Esophagus muscularis mucosa (tissue), 4 donors: Measurements from ENCODE around the gene PRLR. TPM values are rescaled to one million over a fixed set of nuclear protein-coding genes. Genes with fewer than 3 reads are reported as not detected.

Source experiments
- DNase-seq: peaks from one replicate; pipeline ENCODE4 v3.0.0-alpha.2; 2017; ENCODE audit errors: extremely low spot score
- H3K27ac ChIP-seq, 4 donors: fragments of 200-600 bp; sonication (generic); replicated peaks in 1 of 4; 1 replicate in 3 of 4; 2 replicates in 1 of 4; pipeline ENCODE4 v1.5.1; 2016 to 2019; ENCODE audit warnings: mild to moderate bottlenecking in 1 of 4
- H3K27me3 ChIP-seq, 4 donors: fragments of 200-600 bp; sonication (generic); one replicate each; pipeline versions ENCODE4 v1.5.1 to v1.6.0; 2016 to 2019
- H3K36me3 ChIP-seq, 4 donors: fragments of 200-600 bp; sonication (generic); one replicate each; pipeline ENCODE4 v1.5.1; 2016 to 2019
- H3K4me1 ChIP-seq, 4 donors: fragments of 200-600 bp; sonication (generic); one replicate each; pipeline ENCODE4 v1.5.1; 2016 to 2019
- H3K4me3 ChIP-seq, 4 donors: fragments of 200-600 bp; sonication (generic); 1 replicate in 2 of 4; 2 replicates in 2 of 4; pipeline ENCODE4 v1.5.1; 2016 to 2019; ENCODE audit warnings: mild to moderate bottlenecking in 4 of 4, moderate library complexity in 1 of 4
- H3K9me3 ChIP-seq, 4 donors: fragments of 200-600 bp; sonication (generic); 1 replicate in 3 of 4; 2 replicates in 1 of 4; pipeline ENCODE4 v1.5.1; 2016 to 2019
- EP300 ChIP-seq: sonication (generic); formaldehyde crosslinking; IDR thresholded peaks from one replicate; pipeline ENCODE4 v1.6.1; 2017; ENCODE audit warnings: antibody characterized with exemption
- POLR2A ChIP-seq: fragments of 450-650 bp; IDR thresholded peaks from one replicate; pipeline ENCODE4 v1.6.1; 2017; ENCODE audit warnings: antibody characterized with exemption, moderate library complexity, mild to moderate bottlenecking, low read depth
- POLR2AphosphoS5 ChIP-seq, 2 donors: sonication (generic); formaldehyde crosslinking; IDR thresholded peaks; one replicate each; pipeline ENCODE4 v1.6.1; 2017; ENCODE audit warnings: antibody characterized with exemption in 2 of 2
- WGBS: methylation state at CpG from one replicate; pipeline ENCODE4 v1.1.5; 2018; 5-methylcytosine and 5-hydroxymethylcytosine counted together
- intact Hi-C: fragments of 100-400 bp; cut with DNase I; formaldehyde crosslinking; loops from one replicate; pipeline ENCODE4 v1.15.1; 2023
- total RNA-seq, 4 donors: library from RNA; depleted of rRNA; stranded (reverse); fragments of >200 nt; gene quantifications; one replicate each; pipeline versions ENCODE4 v1.1.0 to v1.2.1, GENCODE V29; 2016
- TF ChIP-seq, protein P1 (sequence below), 3 experiments: fragments of 200-600 bp in 2 of 3; fragments of 450-650 bp in 1 of 3; sonication (generic) in 2 of 3; IDR thresholded peaks; one replicate each; pipeline ENCODE4 v1.5.1; 2017 to 2019; ENCODE audit warnings: antibody characterized with exemption in 3 of 3, mild to moderate bottlenecking in 2 of 3, moderate library complexity in 1 of 3

The PRLR gene
- total RNA-seq, 4 donors from 2014 or later = 0.66 to 1.7 (median 0.79) TPM

DNA sequence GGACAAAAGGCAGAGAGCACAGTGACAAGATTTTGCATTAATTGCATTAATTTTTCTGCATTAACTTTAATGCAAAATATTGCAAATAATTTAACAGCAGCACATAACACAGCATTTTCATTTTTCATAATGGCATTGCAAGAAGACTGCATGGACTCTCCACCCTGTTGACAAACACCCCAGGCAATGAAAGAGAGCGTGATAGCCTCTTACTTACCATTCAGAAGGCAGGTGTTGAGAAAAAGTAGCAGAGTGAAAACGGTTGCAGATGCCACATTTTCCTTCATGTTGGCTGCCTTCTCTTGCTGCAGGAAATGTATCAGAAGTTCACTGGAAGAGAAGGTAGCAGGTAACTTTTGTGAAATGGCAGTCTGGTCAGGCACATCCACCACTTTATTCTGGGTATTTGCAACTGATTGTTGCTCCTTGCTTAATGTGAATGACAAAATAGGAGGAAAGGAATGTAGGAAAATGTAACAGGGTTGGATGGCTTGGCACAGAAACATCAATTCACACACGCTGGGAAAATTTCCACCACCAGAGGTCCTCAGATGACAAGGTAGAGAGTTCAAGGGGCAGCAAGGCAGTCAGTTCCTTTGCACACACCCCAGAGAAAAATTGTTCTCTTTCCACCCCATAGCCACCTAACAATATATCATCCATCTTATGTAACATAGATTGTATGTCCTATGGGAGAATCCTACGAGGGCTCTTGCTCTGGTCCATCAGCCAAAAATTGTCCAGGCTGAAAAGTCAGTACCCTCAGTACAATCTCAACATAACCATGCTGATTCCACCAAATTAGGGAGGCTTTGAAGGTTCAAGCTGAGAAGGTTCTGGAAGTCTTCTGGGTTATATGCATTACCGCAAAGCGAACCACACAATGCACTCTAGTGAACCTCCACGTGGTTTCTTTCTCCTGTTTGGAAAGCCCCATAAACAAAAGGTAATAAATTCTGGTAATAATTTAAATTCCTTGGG, 140.7 kb downstream of the PRLR start:
- Histone ChIP-seq H3K27ac (no peak overlapping the region), H3K27me3 (no peaks in the 10 kb centered on the region), H3K9me3 (no peaks in the 10 kb centered on the region), H3K4me3 (no peak overlapping the region), H3K4me1 (peaks cover 0 to 11% (median 4%) of the 10 kb centered on the region in 4 donors), H3K36me3 (no peaks in the 10 kb centered on the region)
- WGBS = 65% methylated on average over 7 of the region's 7 CpGs
- intact Hi-C loops = loop anchor here (10.0 kb wide), 2 partner anchors 95 to 835 kb away; no protein-coding TSS in a partner anchor
- DNase-seq = no peak
- TF ChIP-seq EP300 = no peak
- TF ChIP-seq, protein P1, sequence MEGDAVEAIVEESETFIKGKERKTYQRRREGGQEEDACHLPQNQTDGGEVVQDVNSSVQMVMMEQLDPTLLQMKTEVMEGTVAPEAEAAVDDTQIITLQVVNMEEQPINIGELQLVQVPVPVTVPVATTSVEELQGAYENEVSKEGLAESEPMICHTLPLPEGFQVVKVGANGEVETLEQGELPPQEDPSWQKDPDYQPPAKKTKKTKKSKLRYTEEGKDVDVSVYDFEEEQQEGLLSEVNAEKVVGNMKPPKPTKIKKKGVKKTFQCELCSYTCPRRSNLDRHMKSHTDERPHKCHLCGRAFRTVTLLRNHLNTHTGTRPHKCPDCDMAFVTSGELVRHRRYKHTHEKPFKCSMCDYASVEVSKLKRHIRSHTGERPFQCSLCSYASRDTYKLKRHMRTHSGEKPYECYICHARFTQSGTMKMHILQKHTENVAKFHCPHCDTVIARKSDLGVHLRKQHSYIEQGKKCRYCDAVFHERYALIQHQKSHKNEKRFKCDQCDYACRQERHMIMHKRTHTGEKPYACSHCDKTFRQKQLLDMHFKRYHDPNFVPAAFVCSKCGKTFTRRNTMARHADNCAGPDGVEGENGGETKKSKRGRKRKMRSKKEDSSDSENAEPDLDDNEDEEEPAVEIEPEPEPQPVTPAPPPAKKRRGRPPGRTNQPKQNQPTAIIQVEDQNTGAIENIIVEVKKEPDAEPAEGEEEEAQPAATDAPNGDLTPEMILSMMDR (IDR thresholded peaks at IDR 0.05) = peak; percentile 21 to 64 (median 42)

DNA sequence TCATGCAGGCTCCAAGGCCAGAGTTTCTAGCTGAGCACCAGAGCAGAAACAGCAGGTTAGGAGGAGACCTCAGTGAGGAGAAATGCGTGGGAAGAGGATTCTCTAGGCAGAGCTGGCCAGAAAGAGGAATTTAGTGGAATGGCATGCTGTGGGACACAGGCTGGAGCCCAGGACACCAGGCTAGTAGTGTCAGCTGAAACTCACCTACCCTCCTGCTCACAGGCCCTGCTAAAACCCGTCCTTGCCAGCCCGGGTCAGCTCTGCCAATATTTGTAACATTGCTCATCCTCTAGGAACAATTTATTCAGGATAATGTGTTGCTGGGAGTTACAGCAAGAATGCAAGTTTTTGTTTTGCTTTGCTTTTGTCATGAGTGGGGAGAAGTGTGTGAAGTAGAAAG, 142.3 kb downstream of the PRLR start:
- intact Hi-C loops = loop anchor here (10.0 kb wide), 1 partner anchor 97 kb away; no protein-coding TSS in a partner anchor
- no peaks in the 10 kb centered on the region for H3K36me3 ChIP-seq
- H3K4me3 ChIP-seq = no peak overlapping the region
- no peak overlapping the region for H3K27ac ChIP-seq
- H3K4me1 ChIP-seq = peaks cover 0 to 11% (median 4%) of the 10 kb centered on the region in 4 donors
- no peaks in the 10 kb centered on the region for H3K27me3 ChIP-seq
- WGBS = 62% methylated on average over 3 of the region's 3 CpGs
- DNase-seq = no peak
- H3K9me3 ChIP-seq = no peaks in the 10 kb centered on the region
- TF ChIP-seq, protein P1 (IDR thresholded peaks at IDR 0.05) = no peak

DNA sequence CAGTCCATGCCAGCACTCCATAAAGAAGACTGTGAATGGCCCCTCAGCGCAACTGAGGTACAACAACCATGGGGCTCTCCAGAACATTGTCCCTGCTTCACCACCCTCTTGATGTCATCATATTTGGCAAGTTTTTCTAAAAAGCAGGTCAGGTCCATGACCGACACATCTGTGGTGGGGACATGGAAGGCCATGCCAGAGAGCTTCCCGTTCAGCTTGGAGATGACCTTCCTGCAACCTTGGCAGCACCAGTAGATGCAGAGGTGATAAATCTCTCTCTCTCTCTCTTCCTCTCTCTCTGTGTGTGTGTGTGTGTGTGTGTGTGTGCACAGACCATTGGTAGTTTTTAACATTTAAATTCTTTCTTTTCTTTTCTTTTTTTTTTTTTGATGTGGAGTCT, 147.1 kb downstream of the PRLR start:
- intact Hi-C loops = loop anchor here (10.0 kb wide), 1 partner anchor 102 kb away; no protein-coding TSS in a partner anchor
- 89% methylated on average over 3 of the region's 3 CpGs for WGBS
- Histone ChIP-seq H3K4me1 (peaks cover 0 to 7% (median 3%) of the 10 kb centered on the region in 4 donors), H3K4me3 (no peak overlapping the region), H3K36me3 (no peaks in the 10 kb centered on the region), H3K27ac (no peak overlapping the region), H3K9me3 (no peaks in the 10 kb centered on the region), H3K27me3 (no peaks in the 10 kb centered on the region)
- no peak for DNase-seq
- TF ChIP-seq, protein P1 (IDR thresholded peaks at IDR 0.05) = no peak
- TF ChIP-seq EP300 (no peak), POLR2AphosphoS5 (IDR thresholded peaks at IDR 0.05) (no peak), POLR2A (no peak)

DNA sequence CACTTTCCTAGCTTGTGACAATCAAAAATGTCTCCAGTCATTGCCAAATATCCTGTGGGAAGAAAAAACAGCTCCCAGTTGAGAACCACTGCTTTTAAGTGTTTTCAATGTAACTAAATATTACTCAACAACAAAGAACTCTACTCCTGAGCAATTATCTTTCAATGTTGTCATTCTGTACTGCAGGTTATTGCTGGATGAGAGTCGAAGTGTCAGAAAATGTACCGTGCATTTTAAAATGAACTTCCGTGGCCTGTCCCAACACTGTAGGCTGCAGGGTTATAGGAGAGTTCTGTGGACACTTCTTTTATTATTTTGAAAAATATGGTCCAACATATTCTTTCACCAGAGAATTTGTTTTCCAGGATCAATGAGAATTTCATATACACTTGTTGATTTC, 147.8 kb downstream of the PRLR start:
- no peak for DNase-seq
- TF ChIP-seq POLR2A (no peak), POLR2AphosphoS5 (IDR thresholded peaks at IDR 0.05) (no peak), EP300 (no peak)
- TF ChIP-seq, protein P1 (IDR thresholded peaks at IDR 0.05) = no peak
- 90% methylated on average over 3 of the region's 3 CpGs for WGBS
- H3K27me3 ChIP-seq = no peaks in the 10 kb centered on the region
- no peaks in the 10 kb centered on the region for H3K36me3 ChIP-seq
- intact Hi-C loops = loop anchor here (10.0 kb wide), 1 partner anchor 102 kb away; no protein-coding TSS in a partner anchor
- no peaks in the 10 kb centered on the region for H3K9me3 ChIP-seq
- H3K4me1 ChIP-seq = peaks cover 0 to under 1% (median under 1%) of the 10 kb centered on the region in 4 donors
- H3K27ac ChIP-seq = no peak overlapping the region
- no peak overlapping the region for H3K4me3 ChIP-seq
